Large intestine (tissue), 3 donors: ENCODE measurements around the gene HNRNPAB. TPM values are rescaled to one million over a fixed set of nuclear protein-coding genes. Genes with fewer than 3 reads are reported as not detected.
"Not testable (repeated sequence)": the region's sequence is repeated elsewhere in the genome, so short reads cannot be mapped to it uniquely, and the experiment has no call there.

Experiments used
- DNase-seq, 2 donors: peaks; one replicate each; pipeline versions ENCODE4 v3.0.0 to v3.0.0-alpha.2; 2013
- H3K27ac ChIP-seq: one replicate; pipeline ENCODE4 v1.5.1; 2013; ENCODE audit warnings: low read length
- H3K27me3 ChIP-seq: 2 replicates; pipeline ENCODE4 v1.6.1; 2013; ENCODE audit warnings: low read length; ENCODE audit not compliant: control insufficient read depth, insufficient read depth
- H3K36me3 ChIP-seq: 2 replicates; pipeline ENCODE4 v1.6.1; 2013; ENCODE audit warnings: low read length; ENCODE audit not compliant: control insufficient read depth, insufficient read depth
- H3K4me1 ChIP-seq: one replicate; pipeline ENCODE4 v1.6.1; 2013; ENCODE audit warnings: low read length; ENCODE audit not compliant: control insufficient read depth, insufficient read depth
- H3K4me3 ChIP-seq: one replicate; pipeline ENCODE4 v1.5.1; 2013; ENCODE audit warnings: low read length
- H3K9me3 ChIP-seq: one replicate; pipeline ENCODE4 v1.6.1; 2013; ENCODE audit warnings: mild to moderate bottlenecking, low read depth, low read length, moderate library complexity; ENCODE audit not compliant: control insufficient read depth
- WGBS: methylation state at CpG from one replicate; pipeline ENCODE4 v1.1.5; 2013; ENCODE audit warnings: low lambda C conversion rate; ENCODE audit not compliant: insufficient coverage; 5-methylcytosine and 5-hydroxymethylcytosine counted together
- polyA plus RNA-seq: library from polyadenylated mRNA; unstranded; fragments of 120-200 nt; gene quantifications from one replicate; pipeline ENCODE4 v1.2.1, GENCODE V29; 2013

The HNRNPAB gene
- polyA plus RNA-seq, 1 donor = 124 TPM

GRCh38 chr5:178250263-178250662 is 45.9 kb downstream of the HNRNPAB start:
- no peaks in the 10 kb centered on the region for H3K36me3 ChIP-seq
- H3K27me3 ChIP-seq = no peaks in the 10 kb centered on the region
- WGBS = no CpG with 5 or more reads among the region's 6 CpGs

GRCh38 chr5:178252258-178252657 is 47.9 kb downstream of the HNRNPAB start:
- Histone ChIP-seq H3K36me3 (no peaks in the 10 kb centered on the region), H3K27me3 (no peaks in the 10 kb centered on the region), H3K4me1 (no peaks in the 10 kb centered on the region), H3K27ac (no peak overlapping the region), H3K4me3 (no peak overlapping the region), H3K9me3 (no peaks in the 10 kb centered on the region)
- WGBS = no CpG with 5 or more reads among the region's 8 CpGs
- DNase-seq = no peak

More at GRCh38 chr5:178250263-178250662, 45.9 kb downstream of the HNRNPAB start:
- H3K9me3 ChIP-seq = no peaks in the 10 kb centered on the region
- no peak overlapping the region for H3K27ac ChIP-seq
- H3K4me3 ChIP-seq = no peak overlapping the region
- DNase-seq = no peak
- no peaks in the 10 kb centered on the region for H3K4me1 ChIP-seq

- H3K4me3 ChIP-seq, H3K27me3 ChIP-seq, H3K4me1 ChIP-seq, H3K9me3 ChIP-seq, H3K27ac ChIP-seq, H3K36me3 ChIP-seq, DNase-seq: not testable (repeated sequence)
- no CpG with 5 or more reads among the region's 18 CpGs for WGBS
These were observed 49.3 kb downstream of the HNRNPAB start for GRCh38 chr5:178253632-178254031.

GRCh38 chr5:178256746-178257145 is 52.4 kb downstream of the HNRNPAB start:
- Histone ChIP-seq H3K27ac (no peak overlapping the region), H3K4me1 (no peaks in the 10 kb centered on the region), H3K4me3 (no peak overlapping the region), H3K27me3 (no peaks in the 10 kb centered on the region), H3K9me3 (no peaks in the 10 kb centered on the region), H3K36me3 (no peaks in the 10 kb centered on the region)
- no CpG with 5 or more reads among the region's 19 CpGs for WGBS
- DNase-seq = no peak

- Histone ChIP-seq H3K9me3 (no peaks in the 10 kb centered on the region), H3K4me1 (no peaks in the 10 kb centered on the region), H3K4me3 (no peak overlapping the region), H3K36me3 (no peaks in the 10 kb centered on the region), H3K27ac (no peak overlapping the region), H3K27me3 (no peaks in the 10 kb centered on the region)
- WGBS = no CpG with 5 or more reads among the region's 4 CpGs
- DNase-seq = no peak
These were observed 53.3 kb downstream of the HNRNPAB start for GRCh38 chr5:178257650-178258049.

- H3K9me3 ChIP-seq = no peaks in the 10 kb centered on the region
- H3K36me3 ChIP-seq = no peaks in the 10 kb centered on the region
- no peaks in the 10 kb centered on the region for H3K27me3 ChIP-seq
- no peak overlapping the region for H3K27ac ChIP-seq
- H3K4me1 ChIP-seq = no peaks in the 10 kb centered on the region
- H3K4me3 ChIP-seq = no peak overlapping the region
- no CpG with 5 or more reads among the region's 21 CpGs for WGBS
- DNase-seq = no peak
These were observed 55.5 kb downstream of the HNRNPAB start for GRCh38 chr5:178259623-178260536.

Other genes with a start within 250 kb of the HNRNPAB start
- not detected for gene PROP1, start 208.3 kb upstream of the HNRNPAB start, polyA plus RNA-seq
- gene N4BP3, start 91.0 kb upstream of the HNRNPAB start, polyA plus RNA-seq = 2.0 TPM
- 28.9 TPM for gene RMND5B, start 73.5 kb upstream of the HNRNPAB start, polyA plus RNA-seq
- 83.3 TPM for gene NHP2, start 50.6 kb upstream of the HNRNPAB start, polyA plus RNA-seq
- gene GMCL2, start 17.2 kb upstream of the HNRNPAB start, polyA plus RNA-seq = 0.01 TPM
- 168 TPM for gene PHYKPL, start 28.3 kb downstream of the HNRNPAB start, polyA plus RNA-seq